ENCODE measurements around the gene GNAQ. TPM values are rescaled to one million over a fixed set of nuclear protein-coding genes. Genes with fewer than 3 reads are reported as not detected.
"Not testable (repeated sequence)": the region's sequence is repeated elsewhere in the genome, so short reads cannot be mapped to it uniquely, and the experiment has no call there.

Gene GNAQ
- total RNA-seq, 4 donors from 2014 or later: 18.1 to 35.1 (median 24.0) TPM

DNA sequence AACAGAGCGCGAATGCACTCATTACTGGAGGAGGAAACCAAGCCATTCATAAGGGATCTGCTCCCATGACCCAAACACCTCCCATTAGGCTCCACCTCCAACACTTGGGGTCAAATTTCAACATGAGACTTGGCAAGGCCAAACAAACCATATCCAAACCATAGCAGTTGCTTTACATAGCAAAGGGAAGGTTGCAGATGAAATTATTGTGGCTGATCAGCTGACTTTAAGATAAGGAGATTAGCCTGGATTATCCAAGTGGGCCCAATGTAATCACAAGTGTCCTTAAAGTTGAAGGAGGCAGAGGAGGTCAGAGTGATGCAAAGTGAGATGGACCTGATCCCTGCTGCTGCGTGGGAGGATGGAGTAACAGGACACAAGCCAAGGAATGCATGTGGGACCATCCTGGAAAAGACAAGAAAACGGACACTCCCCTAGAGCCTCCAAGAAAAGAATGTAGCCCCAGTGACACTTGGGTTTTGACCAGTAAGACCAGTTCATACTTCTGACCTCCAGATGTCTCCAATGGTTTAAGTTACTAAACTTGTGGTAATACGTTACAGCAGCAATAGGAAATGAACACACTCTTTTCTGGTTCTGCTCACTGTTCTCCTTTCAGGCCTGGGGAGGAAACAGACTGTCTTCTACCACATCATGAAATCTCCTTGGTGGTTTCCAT is 167.3 kb downstream of the GNAQ start:
- Histone ChIP-seq H3K4me3 (no peak overlapping the region), H3K27me3 (no peaks in the 10 kb centered on the region), H3K27ac (no peak overlapping the region), H3K9me3 (no peaks in the 10 kb centered on the region), H3K36me3 (peaks cover 0 to 11% (median 0%) of the 10 kb centered on the region in 3 donors), H3K4me1 (peaks cover 0 to 4% (median 0%) of the 10 kb centered on the region in 3 donors)
- no peak for DNase-seq
- intact Hi-C loops (cut with DNase I): no loop called here
- TF ChIP-seq, protein P1, sequence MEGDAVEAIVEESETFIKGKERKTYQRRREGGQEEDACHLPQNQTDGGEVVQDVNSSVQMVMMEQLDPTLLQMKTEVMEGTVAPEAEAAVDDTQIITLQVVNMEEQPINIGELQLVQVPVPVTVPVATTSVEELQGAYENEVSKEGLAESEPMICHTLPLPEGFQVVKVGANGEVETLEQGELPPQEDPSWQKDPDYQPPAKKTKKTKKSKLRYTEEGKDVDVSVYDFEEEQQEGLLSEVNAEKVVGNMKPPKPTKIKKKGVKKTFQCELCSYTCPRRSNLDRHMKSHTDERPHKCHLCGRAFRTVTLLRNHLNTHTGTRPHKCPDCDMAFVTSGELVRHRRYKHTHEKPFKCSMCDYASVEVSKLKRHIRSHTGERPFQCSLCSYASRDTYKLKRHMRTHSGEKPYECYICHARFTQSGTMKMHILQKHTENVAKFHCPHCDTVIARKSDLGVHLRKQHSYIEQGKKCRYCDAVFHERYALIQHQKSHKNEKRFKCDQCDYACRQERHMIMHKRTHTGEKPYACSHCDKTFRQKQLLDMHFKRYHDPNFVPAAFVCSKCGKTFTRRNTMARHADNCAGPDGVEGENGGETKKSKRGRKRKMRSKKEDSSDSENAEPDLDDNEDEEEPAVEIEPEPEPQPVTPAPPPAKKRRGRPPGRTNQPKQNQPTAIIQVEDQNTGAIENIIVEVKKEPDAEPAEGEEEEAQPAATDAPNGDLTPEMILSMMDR (IDR thresholded peaks at IDR 0.05): no peak
- no peak for TF ChIP-seq POLR2A (IDR thresholded peaks at IDR 0.05)
- WGBS, 2 donors: 81 to 83% methylated on average over 5 of the region's 5 CpGs

DNA sequence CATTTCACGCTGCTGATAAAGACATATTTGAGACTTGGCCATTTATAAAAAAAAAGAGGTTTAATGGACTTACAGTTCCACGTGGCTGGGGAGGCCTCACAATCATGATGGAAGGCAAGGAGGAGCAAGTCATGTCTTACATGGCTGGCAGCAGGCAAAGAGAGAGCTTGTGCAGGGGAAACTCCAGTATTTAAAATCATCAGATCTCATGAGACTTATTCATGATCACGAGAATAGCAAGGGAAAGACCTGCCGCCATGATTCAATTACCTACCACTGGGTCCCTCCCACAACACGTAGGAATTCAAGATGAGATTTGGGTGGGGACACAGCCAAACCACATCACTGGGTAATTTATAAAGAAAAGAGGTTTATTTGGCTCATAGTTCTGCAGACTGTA is 168.0 kb downstream of the GNAQ start:
- H3K4me3 ChIP-seq; intact Hi-C loops (cut with DNase I); H3K27me3 ChIP-seq; H3K4me1 ChIP-seq; DNase-seq; H3K9me3 ChIP-seq; H3K27ac ChIP-seq: not testable (repeated sequence)
- 86 to 91% methylated on average over 4 to 5 of the region's 5 CpGs for WGBS, 2 donors
- H3K36me3 ChIP-seq: peaks cover 0 to 11% (median 0%) of the 10 kb centered on the region in 3 donors

DNA sequence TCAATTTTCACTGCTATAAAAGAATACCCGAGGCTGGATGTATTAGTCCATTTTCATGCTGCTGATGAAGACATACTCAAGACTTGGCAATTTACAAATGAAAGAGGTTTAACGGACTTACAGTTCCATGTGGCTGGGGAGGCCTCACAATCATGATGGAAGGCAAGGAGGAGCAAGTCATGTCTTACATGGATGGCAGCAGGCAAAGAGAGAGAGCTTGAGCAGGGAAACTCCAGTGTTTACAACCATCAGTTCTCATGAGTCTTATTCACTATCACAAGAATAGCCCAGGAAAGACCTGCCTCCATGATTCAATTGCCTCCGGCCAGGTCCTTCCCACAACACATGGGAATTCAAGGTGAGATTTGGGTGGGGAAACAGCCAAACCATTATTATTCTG is 170.7 kb downstream of the GNAQ start:
- H3K4me3 ChIP-seq; H3K27me3 ChIP-seq; H3K4me1 ChIP-seq; DNase-seq; H3K9me3 ChIP-seq; H3K27ac ChIP-seq; intact Hi-C loops (cut with DNase I): not testable (repeated sequence)
- WGBS, 2 donors: 88 to 90% methylated on average over 3 of the region's 3 CpGs
- peaks cover 0 to 11% (median 0%) of the 10 kb centered on the region in 3 donors for H3K36me3 ChIP-seq

DNA sequence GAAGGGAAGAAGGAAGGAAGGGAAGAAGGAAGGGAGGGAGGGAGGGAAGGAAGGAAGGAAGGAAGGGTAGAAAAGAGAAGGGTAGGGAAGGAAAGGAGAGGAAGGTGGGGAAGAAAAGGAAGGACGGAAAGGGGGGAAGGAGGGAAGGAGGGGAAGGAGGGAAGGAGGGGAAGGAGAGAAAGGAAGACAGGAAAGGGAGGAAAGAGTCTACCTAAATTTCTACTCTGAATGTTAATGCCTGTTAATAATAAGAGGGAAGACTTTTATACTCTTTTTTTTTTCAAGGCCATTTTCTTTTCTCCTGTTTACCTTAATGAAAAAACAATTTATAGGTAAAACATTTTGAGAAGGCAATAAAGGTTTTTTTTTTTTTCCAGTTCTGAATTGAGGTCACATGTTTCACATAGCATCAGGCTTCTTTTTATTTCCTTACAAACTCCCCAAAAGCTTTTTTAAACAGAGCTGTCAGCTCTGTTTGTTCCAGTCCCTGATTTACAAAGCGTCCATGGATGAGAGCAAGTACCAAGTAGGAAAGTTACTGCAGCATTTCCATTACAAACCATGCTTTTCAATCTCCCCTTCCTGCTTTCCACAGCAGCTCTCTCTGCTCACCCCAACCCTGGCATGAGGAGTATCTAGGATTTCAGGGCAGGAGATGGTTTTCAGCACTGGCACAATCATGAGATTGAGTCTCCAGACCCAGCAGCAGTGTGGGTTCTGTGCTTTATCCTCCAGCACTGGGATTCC is 173.9 kb downstream of the GNAQ start:
- no peaks in the 10 kb centered on the region for H3K27me3 ChIP-seq
- H3K9me3 ChIP-seq: no peaks in the 10 kb centered on the region
- intact Hi-C loops (cut with DNase I): no loop called here
- peaks cover 0 to 21% (median 4%) of the 10 kb centered on the region in 3 donors for H3K4me1 ChIP-seq
- WGBS, 2 donors: 97% methylated on average over 2 of the region's 2 CpGs
- no peak overlapping the region for H3K4me3 ChIP-seq
- no peak for TF ChIP-seq POLR2A (IDR thresholded peaks at IDR 0.05)
- TF ChIP-seq, protein P1 (IDR thresholded peaks at IDR 0.05): no peak
- no peak for DNase-seq
- no peaks in the 10 kb centered on the region for H3K36me3 ChIP-seq
- no peak overlapping the region for H3K27ac ChIP-seq

DNA sequence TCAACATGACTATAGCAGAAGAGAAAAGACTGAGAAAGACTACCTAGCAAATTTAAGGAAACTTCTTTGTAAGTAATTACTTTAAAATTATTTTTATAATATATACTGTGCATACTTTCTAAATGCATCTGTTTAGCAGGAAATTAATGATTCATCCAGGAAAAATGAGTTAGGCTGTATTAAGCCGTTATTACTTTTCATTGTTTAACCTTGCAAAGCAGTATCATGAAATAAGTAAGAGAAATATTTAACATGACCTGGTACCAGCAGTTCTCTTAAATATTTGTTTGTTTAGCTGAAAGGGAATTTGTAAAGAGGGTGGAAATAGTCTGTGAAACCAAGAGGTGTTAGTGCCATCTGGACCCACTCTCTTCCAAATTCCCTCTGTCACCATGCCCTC is 175.0 kb downstream of the GNAQ start:
- intact Hi-C loops (cut with DNase I): no loop called here
- H3K9me3 ChIP-seq: no peaks in the 10 kb centered on the region
- peaks cover 7 to 32% (median 11%) of the 10 kb centered on the region in 3 donors for H3K4me1 ChIP-seq
- TF ChIP-seq, protein P1 (IDR thresholded peaks at IDR 0.05): no peak
- TF ChIP-seq POLR2A (IDR thresholded peaks at IDR 0.05): no peak
- WGBS, 2 donors: 15 to 32% methylated on average over 1 of the region's 1 CpG
- DNase-seq: no peak
- no peak overlapping the region for H3K27ac ChIP-seq
- no peaks in the 10 kb centered on the region for H3K36me3 ChIP-seq
- H3K4me3 ChIP-seq: no peak overlapping the region
- no peaks in the 10 kb centered on the region for H3K27me3 ChIP-seq

DNA sequence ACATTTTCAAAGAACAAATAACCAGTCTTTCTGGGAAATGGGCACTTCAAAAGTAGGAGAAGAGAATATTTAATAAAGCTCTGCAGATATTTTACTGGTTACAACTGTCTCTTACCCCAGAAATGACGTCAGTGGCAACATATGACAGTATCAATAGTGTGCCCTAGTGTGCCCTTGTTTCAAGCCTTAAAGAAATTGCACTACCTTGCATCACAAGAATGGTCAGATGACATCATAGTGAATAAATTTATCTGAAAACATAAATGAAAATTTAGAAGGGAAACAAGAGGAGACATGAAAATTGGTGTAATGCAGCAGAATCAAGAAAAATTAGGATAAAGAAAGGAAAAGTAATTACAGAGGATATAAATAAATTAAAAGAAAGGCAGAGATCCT is 176.7 kb downstream of the GNAQ start:
- no peak overlapping the region for H3K4me3 ChIP-seq
- H3K36me3 ChIP-seq: no peaks in the 10 kb centered on the region
- intact Hi-C loops (cut with DNase I): no loop called here
- H3K27me3 ChIP-seq: no peaks in the 10 kb centered on the region
- H3K4me1 ChIP-seq: peaks cover 7 to 35% (median 11%) of the 10 kb centered on the region in 3 donors
- 91 to 93% methylated on average over 1 of the region's 1 CpG for WGBS, 2 donors
- no peaks in the 10 kb centered on the region for H3K9me3 ChIP-seq
- TF ChIP-seq POLR2A (IDR thresholded peaks at IDR 0.05): no peak
- no peak overlapping the region for H3K27ac ChIP-seq
- no peak for DNase-seq
